GM12891 (cell line): ENCODE results near the gene KAZN.

Experiments
- DNase-seq: peaks from one replicate; pipeline ENCODE4 v3.0.0; 2011; ENCODE audit warnings: low spot score; ENCODE audit not compliant: insufficient read length
- FAIRE-seq: peaks from 2 replicates; lab custom pipeline; 2011; peaks lifted over from hg19 to GRCh38; lab: Jason Lieb, UNC
- PAX5 ChIP-seq: IDR thresholded peaks from 2 replicates; pipeline ENCODE4 v1.6.1; 2011; ENCODE audit warnings: low read length, moderate library complexity, mild to moderate bottlenecking; ENCODE audit not compliant: insufficient read depth, severe bottlenecking
- POLR2A ChIP-seq: IDR thresholded peaks from 2 replicates; pipeline ENCODE4 v1.6.1; 2011; ENCODE audit warnings: low read depth, low read length, control low read depth
- POLR2AphosphoS5 ChIP-seq: IDR thresholded peaks from 2 replicates; pipeline ENCODE4 v1.6.1; 2011; ENCODE audit warnings: low read depth, low read length, control low read depth
- POU2F2 ChIP-seq: IDR thresholded peaks from 2 replicates; pipeline ENCODE4 v1.6.1; 2011; ENCODE audit warnings: low read depth, mild to moderate bottlenecking, control low read depth, low read length, moderate library complexity
- SPI1 ChIP-seq: IDR thresholded peaks from 2 replicates; pipeline ENCODE4 v1.6.1; 2011; ENCODE audit warnings: low read depth, low read length, control low read depth
- TAF1 ChIP-seq: IDR thresholded peaks from 2 replicates; pipeline ENCODE4 v1.6.1; 2011; ENCODE audit warnings: low read depth, low read length, control low read depth

KAZN gene

DNA sequence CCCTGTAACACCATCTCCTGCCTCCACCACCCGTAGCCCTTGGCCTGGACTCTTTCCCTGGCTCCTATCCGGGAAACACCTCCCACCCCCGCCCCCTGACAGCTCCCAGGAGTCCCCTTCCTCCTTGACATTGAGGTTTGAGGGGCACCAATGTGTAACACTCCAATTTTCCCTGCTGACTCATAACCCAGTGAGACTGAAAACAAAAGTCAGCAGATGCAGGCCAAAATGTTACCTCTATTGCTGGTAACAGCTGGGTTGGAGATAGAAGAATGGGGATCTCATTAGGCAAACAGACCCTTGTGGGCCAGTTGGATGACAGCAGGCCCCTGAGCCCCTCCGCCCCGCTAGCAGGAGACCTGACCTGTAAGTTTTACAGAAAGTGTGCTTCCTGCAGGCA, 237.2 kb downstream of the KAZN start:
- DNase-seq (no peak), FAIRE-seq (no peak)
- TF ChIP-seq POLR2AphosphoS5 = no peak
- no peak for TF ChIP-seq PAX5
- TF ChIP-seq POLR2A = no peak
- no peak for TF ChIP-seq TAF1
- no peak for TF ChIP-seq SPI1
- no peak for TF ChIP-seq POU2F2

GRCh38 chr1:14836426-14837140, 238.1 kb downstream of the KAZN start:
- no peak for TF ChIP-seq SPI1
- no peak for TF ChIP-seq POLR2A
- no peak for TF ChIP-seq TAF1
- TF ChIP-seq POU2F2 = no peak
- no peak for TF ChIP-seq POLR2AphosphoS5
- TF ChIP-seq PAX5 = no peak
- DNase-seq (no peak), FAIRE-seq (no peak)

- FAIRE-seq (no peak), DNase-seq (no peak)
- TF ChIP-seq POU2F2 = no peak
- TF ChIP-seq POLR2AphosphoS5 = no peak
Observed at GRCh38 chr1:14840374-14840773, 241.9 kb downstream of the KAZN start.

DNA sequence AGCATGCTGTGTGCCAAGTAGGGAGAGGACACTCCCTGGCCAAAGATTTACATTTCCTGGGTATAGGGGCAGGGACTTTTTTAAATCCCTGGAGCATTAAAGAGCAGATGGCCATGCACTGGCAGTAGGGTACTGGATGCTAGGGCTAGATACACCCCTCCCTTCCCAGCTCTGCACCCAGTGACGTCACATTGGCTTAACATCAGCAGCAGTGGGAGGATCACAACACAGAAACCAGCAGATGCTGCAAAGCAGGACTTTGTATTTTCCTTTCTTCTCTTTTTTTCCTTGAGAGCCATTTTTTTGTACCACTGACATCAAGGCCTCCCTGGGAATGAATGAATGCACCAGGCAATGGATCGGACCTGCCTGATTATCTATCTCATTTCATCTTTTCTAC, 243.0 kb downstream of the KAZN start:
- no peak for DNase-seq
- FAIRE-seq = no peak
- TF ChIP-seq POU2F2 (no peak), POLR2AphosphoS5 (no peak), POLR2A (no peak), SPI1 (no peak), PAX5 (no peak), TAF1 (no peak)

DNA sequence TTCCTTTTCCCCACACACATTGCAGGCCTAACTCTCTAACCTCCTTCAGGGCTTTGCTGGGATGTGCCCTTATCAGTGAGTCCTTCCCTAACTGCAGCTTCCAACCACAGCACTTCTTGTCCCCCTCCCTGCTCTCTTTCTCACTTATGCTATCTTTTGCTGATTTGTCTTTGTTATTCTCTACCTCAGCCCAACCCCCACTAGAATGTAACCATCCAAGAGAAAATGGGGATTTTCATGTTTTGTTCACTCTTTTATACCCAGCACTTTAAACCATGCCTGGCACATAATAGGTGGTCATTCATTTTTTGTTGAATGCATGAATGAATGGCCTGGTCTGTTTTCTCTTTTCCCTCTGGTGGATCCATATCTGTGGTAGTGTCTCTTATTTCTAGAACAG, 243.5 kb downstream of the KAZN start:
- no peak for DNase-seq
- TF ChIP-seq POLR2A = no peak
- TF ChIP-seq PAX5 = no peak
- no peak for TF ChIP-seq POLR2AphosphoS5
- TF ChIP-seq POU2F2 = no peak
- TF ChIP-seq TAF1 = no peak
- no peak for TF ChIP-seq SPI1
- FAIRE-seq = no peak

GRCh38 chr1:14842361-14842760, 243.9 kb downstream of the KAZN start:
- DNase-seq (no peak), FAIRE-seq (no peak)
- no peak for TF ChIP-seq POLR2AphosphoS5
- no peak for TF ChIP-seq SPI1
- TF ChIP-seq PAX5 = no peak
- TF ChIP-seq POLR2A = no peak
- TF ChIP-seq POU2F2 = no peak
- TF ChIP-seq TAF1 = no peak

DNA sequence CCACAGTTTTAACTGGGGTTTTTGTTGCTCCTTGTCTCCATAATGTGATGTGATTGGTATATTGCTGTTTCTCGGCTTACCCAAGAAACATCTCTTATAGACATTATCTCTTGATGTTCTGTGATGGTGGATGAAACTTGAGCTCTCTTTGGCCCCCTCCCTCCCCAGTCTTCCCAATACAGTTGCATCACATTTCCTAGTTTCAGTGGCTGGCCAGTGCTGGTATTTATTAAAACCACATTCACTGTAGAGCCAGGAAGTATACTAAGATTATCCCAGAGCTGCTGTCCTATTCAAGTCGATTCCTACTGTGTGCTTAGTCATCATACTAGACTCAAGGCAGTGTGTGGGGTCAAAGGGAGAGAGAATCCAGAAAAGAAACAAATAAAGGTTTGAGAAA, 244.4 kb downstream of the KAZN start:
- DNase-seq (no peak), FAIRE-seq (no peak)
- TF ChIP-seq POLR2A = no peak
- TF ChIP-seq POU2F2 = no peak

DNA sequence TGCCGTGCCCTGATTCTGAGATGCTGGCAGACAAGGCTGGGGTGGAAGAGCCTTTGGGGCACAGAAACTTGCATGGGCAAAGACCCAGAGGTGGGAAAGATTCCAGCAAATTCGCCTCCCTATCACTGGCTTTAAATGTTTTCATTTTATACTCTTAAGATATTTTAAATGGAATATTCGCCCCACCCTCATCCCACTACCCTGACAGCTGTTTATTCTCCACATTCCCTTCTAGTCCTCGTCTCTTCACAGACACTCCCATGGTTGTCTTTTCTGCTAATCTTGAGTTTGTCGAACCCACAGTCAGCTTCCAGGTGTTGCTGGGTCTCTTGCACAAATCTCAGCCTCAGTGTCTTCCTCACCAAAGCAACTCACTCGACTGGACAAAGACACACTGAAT, 245.0 kb downstream of the KAZN start:
- TF ChIP-seq SPI1 = no peak
- TF ChIP-seq POU2F2 = no peak
- TF ChIP-seq TAF1 = no peak
- TF ChIP-seq PAX5 = no peak
- TF ChIP-seq POLR2A = no peak
- no peak for TF ChIP-seq POLR2AphosphoS5
- FAIRE-seq (no peak), DNase-seq (no peak)

DNA sequence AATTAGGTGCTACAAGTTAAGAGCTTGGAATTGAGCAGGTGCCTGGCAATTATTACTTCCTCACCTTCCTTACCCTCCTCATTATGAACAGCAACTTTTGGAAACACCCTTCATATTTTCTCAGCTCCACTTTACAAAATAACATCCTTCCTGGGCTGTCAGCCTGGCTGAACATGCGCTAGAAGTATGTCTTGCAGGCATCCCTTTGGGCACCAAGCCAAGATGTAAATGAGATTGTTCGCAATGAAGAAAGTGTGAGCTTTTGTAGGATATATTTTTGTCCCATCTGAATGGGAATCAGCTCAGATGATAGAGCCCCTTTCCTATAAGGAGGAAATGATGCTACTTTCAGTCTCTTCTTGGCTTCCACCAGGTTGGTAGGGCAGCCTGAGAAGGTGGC, 245.9 kb downstream of the KAZN start:
- TF ChIP-seq POU2F2 (no peak), SPI1 (no peak), POLR2A (no peak), POLR2AphosphoS5 (no peak), PAX5 (no peak), TAF1 (no peak)
- FAIRE-seq = no peak
- DNase-seq = no peak
